ENCODE results near the gene SMIM1.
"Not testable (repeated sequence)": the region's sequence is repeated elsewhere in the genome, so short reads cannot be mapped to it uniquely, and the experiment has no call there.

The SMIM1 gene

DNA sequence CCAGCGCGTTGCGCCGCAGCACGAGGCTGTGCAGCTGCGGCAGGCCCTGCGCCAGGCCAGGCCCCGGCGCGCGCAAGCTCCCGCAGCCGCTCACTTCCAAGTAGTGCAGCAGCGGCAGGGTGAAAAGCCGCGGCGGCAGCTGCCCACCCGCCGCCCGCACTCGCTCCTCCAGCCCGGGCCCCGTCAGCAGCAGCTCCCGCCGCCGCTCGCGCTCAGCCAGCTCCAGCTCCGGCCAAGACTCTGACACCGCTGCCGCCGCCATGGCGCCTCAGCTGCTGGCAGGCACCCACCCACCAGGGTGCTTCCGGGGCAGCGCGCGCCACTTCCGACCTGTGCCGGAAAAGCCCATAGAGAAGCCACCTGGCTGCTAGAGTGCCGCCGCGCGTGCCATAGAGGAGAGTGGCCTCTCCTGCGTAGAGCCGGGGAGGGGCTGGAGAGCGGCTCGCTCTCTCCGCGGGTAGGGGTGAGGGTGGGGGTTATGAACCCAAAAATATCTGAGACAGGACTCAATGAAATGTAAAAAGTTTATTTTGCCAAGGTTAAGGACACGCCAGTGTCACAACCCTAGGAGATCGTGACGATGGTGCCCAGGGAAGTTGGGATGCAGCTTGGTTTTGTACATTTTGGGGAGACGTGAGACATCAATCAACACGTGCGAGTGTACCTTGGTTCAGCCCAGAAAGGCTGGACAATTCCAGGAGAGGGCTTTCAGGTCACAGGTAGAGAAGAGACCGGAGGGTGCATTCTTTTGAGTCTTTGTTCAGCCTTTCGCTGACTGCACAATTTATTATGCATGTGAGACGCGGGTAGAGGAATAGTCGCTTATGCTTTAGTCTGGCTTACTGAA lies 23.9 kb downstream of the SMIM1 start, which contains the start of gene LRRC47:
Gene LRRC47 (minus strand): TSS at position 284 of the 847 bp plus-strand sequence. CDS start 22 bp downstream, at position 262.
- DNase-seq = peak; percentile 91

DNA sequence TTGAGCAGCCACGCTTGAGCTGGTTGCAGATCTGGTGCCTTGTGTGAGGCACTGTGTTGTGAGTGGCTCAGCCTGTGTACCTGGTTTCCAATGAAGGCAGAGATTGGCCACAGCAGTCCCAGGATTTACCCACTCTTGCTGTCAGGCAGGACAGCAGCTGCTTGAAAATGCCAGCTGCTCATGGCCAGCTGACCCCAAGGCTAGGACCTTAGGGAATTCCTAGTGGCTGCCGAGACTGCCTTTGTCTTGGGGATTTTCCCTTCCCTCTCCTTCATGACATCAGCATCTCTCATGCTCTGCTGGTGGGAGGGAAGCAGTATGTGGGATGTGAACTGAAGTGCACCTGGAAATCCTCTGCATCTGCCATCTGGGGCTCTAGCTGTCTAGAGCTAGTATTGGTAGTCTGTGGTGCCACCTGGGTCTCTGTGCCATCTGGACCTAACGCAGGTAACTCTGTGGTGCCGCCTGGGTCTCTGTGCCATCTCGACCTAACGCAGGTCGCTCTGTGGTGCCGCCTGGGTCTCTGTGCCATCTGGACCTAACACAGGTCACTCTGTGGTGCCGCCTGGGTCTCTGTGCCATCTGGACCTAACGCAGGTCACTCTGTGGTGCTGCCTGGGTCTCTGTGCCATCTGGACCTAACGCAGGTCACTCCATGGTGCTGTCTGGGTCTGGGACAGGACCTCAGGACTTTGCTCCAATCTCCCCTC lies 27.6 kb downstream of the SMIM1 start:
- DNase-seq = no peak

DNA sequence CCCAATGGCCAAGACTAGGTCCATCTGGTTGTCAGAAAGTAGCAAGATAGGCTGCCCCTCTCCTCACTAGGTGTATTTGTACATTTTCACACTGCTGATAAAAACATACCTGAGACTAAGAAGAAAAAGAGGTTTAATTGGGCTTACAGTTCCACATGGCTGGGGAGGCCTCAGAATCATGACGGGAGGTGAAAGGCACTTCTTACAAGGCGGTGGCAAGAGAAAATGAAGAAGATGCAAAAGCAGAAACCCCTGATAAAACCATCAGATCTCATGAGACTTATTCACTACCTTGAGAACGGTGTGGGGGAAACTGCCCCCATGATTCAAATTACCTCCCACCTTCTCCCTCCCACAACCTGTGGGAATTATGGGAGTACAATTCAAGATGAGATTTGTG lies 28.2 kb downstream of the SMIM1 start:
- not testable (repeated sequence) for DNase-seq

DNA sequence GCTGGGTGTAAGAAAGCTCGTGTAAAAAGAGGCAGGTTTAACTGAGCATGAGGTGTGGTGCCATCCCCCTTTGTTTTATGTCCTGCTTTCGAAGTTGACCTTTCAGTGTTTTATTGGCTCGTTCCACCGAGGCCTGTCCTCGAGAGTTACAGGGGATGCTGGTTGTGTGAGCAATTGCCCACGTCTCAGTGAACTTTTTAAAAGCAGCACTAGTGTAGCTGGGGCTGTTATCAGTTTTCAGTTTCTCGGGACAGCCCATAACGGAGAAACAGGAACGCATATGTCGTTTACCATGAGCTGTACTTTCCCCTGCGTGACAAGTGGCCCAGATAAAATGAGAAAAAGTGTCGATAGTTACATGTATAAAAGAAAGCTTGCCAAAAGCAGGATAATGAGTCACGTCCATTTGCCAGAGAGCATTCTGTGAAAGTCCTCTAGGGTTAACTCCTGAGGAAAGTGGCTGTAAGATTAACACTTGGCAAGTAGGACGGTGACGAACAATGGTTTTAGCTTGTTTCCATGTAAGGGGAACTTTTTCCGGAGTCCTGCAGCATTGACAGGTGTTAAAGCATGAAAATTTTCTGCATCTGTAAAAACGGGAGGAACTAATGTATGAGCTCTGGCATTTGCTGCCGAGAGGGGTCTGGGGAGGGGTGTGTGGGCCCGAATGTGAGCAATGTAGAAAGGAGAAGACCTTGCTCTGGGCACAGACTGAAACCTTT lies 31.5 kb downstream of the SMIM1 start:
- DNase-seq = no peak

- not testable (repeated sequence) for DNase-seq
Observed at GRCh38 chr1:3804627-3804944, 32.0 kb downstream of the SMIM1 start.

GRCh38 chr1:3805038-3805437 lies 32.5 kb downstream of the SMIM1 start:
- DNase-seq = no peak

- no peak for DNase-seq
Observed at GRCh38 chr1:3807769-3808168, 35.2 kb downstream of the SMIM1 start.

DNA sequence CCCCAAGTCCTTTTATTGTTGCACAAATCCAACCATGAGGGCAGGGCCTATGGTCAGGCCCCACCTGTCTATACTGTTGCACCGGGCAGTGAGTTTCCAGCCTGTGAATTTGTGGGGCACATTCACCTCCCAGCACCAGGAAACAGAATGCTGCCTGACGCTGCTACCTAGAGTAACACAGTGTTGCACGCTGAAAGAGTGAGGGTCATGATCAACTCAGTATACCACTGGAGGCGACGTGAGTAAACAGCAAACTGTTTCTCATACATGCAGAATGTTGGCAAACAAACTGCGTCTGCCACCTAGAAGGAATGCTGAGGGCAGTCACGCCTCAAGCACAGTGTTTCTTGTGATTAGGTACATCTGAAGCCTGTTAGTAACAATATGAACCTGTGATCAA lies 37.1 kb downstream of the SMIM1 start:
- DNase-seq = no peak

DNA sequence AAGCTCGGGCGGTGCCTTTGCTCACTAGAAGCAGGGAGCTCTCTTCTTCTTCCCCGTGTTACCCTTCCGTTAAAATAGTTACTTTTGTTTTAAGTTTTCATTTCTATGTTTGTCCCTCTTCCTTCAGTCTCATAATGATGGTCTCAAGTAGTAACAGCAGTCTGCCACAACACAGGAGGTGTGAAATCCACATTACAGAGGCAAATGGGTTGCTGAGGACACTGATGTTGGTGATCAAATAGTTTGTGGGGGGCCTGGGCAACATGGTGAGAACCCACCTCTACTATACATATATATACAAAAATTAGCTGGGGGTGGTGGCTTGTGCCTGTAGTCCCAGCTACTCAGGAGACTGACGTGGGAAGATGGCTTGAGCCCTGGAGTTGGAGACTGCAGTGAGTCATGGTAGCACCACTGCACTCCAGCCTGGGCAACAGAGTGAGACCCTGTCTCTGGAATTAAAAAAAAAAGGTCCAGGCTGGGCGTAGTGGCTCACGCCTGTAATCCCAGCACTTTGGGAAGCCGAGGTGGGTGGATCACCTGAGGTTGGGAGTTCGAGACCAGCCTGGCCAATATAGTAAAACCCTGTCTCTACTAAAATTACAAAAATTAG lies 37.7 kb downstream of the SMIM1 start:
- DNase-seq = not testable (repeated sequence)

- no peak for DNase-seq
Observed at GRCh38 chr1:3811595-3811911, 39.0 kb downstream of the SMIM1 start.

- DNase-seq = no peak
Observed at GRCh38 chr1:3814065-3814464, 41.5 kb downstream of the SMIM1 start.

- DNase-seq = no peak
Observed at GRCh38 chr1:3814771-3815561, 42.4 kb downstream of the SMIM1 start.

DNA sequence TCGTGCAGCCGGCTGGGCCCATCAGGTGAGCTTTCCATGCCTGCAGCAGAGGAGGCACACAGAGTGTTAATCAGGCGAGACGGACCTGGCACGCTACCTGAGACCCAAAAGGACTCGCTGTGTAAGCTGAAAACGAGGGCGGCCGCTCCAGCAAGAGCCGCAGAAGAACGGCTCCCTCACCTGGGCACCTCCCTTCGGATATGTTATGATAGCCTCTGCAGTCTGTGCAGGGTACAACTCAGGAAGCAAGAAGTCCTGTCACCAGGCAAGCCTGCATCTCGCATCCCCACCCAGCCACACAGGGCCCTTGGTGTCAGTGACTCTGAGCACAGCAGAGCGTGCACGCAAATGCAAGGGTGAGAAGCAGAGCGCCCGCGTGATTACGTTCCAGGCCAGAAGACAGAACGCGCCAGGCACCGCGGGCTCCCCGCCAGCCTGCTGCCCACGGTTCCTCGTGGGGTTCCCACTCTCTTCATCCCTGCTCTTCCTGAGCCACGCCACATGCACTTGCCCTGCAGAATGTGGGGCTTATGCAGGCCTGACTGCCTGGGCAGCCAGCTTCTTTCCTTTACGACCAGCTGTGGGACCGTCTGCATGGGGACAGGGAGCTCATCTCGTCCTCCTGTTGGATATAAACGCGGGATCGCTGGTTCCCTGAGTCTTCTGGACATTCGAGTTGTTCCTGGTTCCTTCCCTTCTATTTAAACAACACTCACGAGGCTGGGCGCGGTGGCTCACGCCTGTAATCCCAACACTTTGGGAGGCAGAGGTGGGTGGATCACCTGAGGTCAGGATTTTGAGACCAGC lies 44.0 kb downstream of the SMIM1 start:
- no peak for DNase-seq

GRCh38 chr1:3817138-3817740 lies 44.7 kb downstream of the SMIM1 start:
- no peak for DNase-seq

DNA sequence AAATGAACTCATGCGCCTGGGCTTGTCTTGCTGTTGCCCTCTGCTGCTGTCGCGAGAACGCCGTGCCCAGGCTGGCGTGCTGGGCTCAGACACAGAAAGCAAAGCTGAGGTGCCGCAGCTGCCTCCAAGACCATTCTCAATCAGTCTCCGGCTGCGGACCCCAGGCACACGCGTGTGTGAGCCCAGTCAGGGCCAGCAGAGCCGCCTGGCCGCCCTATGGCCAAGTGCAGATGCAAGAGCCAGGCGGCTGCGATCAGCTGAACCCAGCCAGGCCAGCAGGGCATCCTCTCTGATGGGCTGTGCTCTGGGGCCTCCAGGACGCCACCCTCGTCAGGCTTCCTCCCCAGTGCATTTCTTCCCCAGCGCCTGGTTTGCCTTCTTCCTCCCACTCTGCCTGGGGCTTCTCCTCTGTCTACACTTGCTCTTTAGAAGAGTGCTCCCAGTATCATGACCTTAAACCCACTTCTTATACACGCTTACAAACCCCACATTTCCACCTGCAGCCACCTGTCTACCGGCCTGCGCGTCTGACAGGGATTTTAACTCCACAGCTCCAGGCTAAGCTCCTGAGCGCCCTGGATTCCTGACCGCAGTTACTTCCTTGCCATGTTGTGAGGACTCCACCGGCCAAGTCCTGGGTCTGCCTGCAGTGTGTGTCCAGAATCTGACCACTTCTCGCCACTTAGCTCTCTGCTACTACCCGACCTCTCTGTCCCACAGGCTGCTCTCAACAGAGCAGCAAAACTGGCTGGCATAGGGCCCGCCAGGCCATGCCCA lies 45.5 kb downstream of the SMIM1 start:
- DNase-seq = no peak

DNA sequence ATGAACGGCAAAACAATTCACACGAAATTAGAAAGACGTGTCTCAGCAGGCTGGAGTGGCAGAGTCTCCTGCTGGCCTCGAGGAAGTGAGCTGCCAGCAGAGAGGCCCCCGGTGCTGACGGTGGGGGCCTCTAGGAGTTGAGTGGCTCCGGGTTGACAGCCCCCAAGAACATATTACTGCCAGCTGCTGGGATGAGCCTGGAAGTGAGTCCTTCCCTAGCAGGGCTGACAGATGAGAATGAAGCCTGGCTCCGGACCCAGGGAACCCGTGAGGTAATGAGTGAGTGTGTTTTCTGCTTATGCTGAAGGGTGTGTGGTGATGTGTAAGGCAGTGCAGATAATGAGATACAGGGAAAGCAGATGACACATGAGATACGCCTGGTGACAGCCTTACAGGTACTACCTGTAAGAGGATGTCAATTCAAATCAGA lies 47.2 kb downstream of the SMIM1 start:
- no peak for DNase-seq

DNA sequence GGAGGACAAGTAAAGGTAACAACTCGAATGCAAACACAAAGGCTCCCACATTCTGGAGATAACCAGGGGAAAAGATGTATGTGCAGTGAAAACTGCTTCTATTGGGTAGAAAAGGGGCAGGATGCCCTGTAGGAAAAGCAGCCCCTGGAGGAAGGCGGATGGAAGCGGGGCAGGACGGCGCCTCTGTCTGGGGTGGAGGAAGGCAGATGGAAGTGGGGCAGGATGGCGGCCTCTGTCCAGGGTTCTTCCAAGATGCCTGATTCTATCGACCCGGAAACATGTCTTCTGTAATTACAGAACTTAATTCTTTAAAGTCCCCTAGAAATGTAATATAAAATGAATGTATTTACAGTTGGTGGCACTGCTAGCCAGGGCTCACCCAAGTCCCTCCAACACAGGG lies 47.8 kb downstream of the SMIM1 start:
- no peak for DNase-seq

GRCh38 chr1:3821004-3821403 lies 48.5 kb downstream of the SMIM1 start:
- DNase-seq = no peak

DNA sequence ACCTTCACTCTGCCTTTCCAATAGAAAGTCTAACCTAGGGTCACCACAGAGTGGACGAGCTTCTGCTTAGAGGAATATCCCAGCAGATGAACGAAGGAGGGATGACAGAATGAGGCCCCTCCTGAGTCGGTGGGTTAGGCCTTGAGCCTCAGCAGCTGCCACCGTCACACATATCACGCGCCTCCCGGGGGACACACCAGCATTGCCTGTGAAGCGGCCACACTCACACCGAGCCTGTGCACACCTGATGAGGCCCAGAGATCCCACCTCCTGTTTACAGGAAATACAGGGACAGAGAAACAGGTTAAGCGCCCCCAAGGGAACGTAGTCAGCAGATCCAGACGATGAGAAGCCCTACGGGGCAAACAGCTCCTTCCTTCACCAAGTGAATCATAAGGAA lies 48.9 kb downstream of the SMIM1 start:
- no peak for DNase-seq

- DNase-seq = no peak
Observed at GRCh38 chr1:3821908-3822307, 49.4 kb downstream of the SMIM1 start.
